Breast epithelium (tissue), 3 donors: ENCODE measurements around the gene GALNT7.

Source experiments
- CTCF ChIP-seq, 3 donors: fragments of 450-650 bp; IDR thresholded peaks; one replicate each; pipeline ENCODE4 v1.5.1; 2016 to 2017; ENCODE audit warnings: antibody characterized with exemption in 3 of 3, mild to moderate bottlenecking in 3 of 3, moderate library complexity in 3 of 3
- POLR2A ChIP-seq: fragments of 450-650 bp; IDR thresholded peaks from one replicate; pipeline ENCODE4 v1.6.1; 2016; ENCODE audit warnings: antibody characterized with exemption, mild to moderate bottlenecking, moderate library complexity
- POLR2AphosphoS5 ChIP-seq, 3 donors: sonication (generic); formaldehyde crosslinking; IDR thresholded peaks; one replicate each; pipeline ENCODE4 v1.6.1; 2017; ENCODE audit warnings: antibody characterized with exemption in 3 of 3

DNA sequence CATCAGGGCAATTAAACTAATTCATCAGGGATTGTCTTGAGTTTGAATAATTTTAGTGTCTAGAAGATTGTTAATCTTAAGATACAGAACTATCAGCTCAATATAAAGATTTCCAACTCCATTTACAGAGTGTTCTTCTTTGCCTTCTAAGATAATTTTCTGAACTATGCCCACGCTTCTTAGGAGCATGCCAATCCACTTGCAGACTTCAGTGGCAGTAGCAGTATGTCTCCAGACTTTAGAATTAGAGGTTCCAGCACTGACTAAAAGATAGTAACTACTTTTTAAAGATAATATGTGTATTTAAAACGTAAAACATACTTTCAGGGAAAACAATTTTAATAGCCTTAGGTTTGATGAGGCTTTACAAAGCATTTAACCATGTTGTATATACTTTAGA, 34.2 kb upstream of the GALNT7 start:
- no peak for TF ChIP-seq CTCF (IDR thresholded peaks at IDR 0.05)
- no peak for TF ChIP-seq POLR2A
- TF ChIP-seq POLR2AphosphoS5 (IDR thresholded peaks at IDR 0.05), result no peak
